ENCODE measurements around the gene KIAA0319L.

GRCh38 chr1:35588197-35588910 is 31.2 kb upstream of the KIAA0319L start:
- TF ChIP-seq CTCF (IDR thresholded peaks at IDR 0.05) (no peak), EZH2phosphoT487 (IDR thresholded peaks at IDR 0.05) (no peak)

All from neural progenitor cell (in vitro differentiated cells).